ENCODE measurements around the gene MEGF6.

MEGF6 gene

DNA sequence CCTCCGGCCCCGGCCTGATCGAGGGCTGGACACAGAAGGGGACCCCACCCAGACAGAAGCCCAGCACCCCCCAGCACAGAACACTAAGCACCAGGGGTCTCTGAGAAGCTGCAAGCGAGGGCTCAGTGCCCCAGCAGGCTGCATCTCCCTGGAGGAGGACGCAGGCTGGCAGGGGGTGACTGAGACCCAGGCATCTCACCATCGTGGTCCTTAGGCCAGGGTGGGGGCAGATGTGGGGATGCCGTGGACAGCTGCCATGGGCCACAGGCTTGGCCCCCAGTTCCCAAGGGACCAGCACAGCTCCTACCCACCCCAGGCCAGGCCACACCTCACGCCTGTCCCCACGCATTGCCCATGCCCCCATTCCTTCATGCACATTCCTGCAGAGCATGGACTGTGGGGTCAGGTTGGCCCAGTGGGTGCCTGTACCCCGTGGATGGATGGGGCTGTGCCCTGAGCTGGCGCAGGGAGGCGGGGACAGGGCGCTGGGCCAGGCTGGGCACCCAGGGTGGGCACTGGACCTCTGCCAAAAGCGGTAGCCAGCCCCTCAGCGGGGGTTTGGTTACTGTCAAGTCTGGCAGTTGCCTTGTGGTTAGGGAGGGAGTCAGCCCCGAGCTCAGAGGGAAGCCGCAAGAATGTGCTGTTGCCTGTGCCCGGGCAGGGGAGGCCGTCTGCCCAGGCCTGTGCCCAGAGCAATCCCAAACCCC lies 95.4 kb downstream of the MEGF6 start:
- H3K27ac ChIP-seq, result no peak overlapping the region
- TF ChIP-seq, protein P1, sequence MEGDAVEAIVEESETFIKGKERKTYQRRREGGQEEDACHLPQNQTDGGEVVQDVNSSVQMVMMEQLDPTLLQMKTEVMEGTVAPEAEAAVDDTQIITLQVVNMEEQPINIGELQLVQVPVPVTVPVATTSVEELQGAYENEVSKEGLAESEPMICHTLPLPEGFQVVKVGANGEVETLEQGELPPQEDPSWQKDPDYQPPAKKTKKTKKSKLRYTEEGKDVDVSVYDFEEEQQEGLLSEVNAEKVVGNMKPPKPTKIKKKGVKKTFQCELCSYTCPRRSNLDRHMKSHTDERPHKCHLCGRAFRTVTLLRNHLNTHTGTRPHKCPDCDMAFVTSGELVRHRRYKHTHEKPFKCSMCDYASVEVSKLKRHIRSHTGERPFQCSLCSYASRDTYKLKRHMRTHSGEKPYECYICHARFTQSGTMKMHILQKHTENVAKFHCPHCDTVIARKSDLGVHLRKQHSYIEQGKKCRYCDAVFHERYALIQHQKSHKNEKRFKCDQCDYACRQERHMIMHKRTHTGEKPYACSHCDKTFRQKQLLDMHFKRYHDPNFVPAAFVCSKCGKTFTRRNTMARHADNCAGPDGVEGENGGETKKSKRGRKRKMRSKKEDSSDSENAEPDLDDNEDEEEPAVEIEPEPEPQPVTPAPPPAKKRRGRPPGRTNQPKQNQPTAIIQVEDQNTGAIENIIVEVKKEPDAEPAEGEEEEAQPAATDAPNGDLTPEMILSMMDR (conservative IDR thresholded peaks at IDR 0.05), result no peak

DNA sequence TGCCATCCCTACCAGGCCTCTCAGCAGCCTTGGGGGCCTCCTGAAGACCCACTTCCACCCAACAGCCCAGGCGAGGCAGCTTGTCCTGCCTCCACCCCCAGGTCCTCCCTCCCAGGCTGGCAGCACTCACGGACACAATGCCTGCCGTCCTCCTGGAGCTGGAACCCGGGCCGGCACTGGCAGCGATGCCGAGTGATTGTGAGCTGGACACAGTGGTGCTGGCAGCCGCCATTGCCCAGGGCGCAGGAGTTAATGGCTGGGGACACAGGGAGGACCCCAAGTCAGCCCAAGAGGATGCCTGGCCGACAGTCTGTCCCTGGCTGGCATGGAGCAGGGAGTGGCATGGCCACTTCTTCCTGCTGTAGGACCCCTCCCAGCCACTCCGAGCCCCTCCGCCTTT lies 96.0 kb downstream of the MEGF6 start:
- TF ChIP-seq, protein P1 (conservative IDR thresholded peaks at IDR 0.05), result no peak
- no peak overlapping the region for H3K27ac ChIP-seq

DNA sequence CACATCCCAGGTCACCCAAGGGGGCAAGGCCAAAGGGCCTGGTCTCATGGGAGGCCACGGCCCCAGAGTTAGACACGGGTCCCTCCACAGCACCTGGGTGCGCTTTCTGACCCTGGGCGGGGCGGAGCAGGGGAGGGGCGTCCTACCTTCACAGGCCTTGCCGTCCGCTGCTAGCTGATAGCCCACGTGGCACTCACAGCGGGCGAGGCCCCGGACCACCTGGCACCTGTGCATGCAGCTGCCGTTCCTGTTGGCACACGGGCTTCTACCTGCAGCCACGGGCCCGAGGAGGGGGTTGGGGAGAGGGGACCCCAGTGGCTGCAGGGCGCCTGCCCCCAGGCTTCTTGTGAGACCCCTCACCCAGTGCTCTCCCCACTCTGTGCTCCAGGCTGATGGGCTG lies 96.9 kb downstream of the MEGF6 start:
- TF ChIP-seq, protein P1 (conservative IDR thresholded peaks at IDR 0.05), result no peak
- no peak overlapping the region for H3K27ac ChIP-seq

DNA sequence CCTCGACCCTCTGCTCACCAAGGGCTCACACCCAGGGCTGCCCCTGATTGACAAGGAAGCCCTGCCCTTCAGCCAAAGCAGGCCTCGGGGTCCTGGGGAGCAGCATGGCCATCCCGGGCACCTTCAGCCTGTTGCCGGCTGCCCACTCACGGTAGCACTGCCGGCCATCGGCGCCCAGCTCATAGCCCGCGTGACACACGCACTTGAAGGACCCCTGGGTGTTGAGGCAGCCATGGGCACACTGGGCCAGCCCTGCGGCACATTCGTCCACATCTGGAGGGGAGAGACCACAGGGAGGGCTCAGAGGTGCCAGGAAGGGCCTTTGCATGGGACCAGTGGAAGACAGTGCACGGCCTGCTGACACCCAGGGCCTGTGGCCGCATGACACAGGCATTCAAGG lies 99.5 kb downstream of the MEGF6 start:
- TF ChIP-seq, protein P1 (conservative IDR thresholded peaks at IDR 0.05), result no peak

DNA sequence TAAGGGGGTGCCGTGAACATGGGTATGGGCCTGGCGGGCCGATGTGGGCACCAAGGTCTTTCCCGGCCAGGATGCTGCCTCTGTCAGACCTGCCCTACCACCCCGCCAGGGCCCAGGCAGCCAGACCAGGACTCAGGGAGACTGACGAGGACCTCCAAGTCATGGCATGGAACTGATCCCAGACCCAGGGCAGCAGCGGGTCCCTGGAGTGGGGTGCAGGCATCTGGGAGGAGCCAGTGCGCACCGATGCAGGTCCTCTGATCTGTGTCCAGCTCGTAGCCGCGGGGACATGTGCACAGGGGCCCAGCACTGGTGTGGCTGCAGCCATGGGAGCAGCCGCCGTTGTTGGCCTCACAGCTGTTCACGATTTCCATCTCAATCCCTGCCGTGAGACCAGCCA lies 100.0 kb downstream of the MEGF6 start:
- no peak overlapping the region for H3K27ac ChIP-seq
- TF ChIP-seq, protein P1 (conservative IDR thresholded peaks at IDR 0.05), result no peak

More for the DNA sequence above, 99.5 kb downstream of the MEGF6 start:
- no peak overlapping the region for H3K27ac ChIP-seq

DNA sequence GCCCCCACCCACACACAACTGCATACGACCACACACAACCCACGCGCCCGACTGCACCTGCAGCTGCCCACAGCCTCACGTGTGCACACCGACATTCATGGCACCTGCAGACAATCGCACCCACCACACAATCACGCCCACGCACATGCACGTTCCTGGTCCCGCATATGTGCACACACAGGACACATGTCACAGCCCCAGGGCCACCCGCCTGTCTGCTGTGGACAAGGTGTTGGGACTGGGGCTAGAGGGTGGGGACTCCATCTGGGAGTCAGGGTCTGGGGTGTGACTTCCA lies 100.4 kb downstream of the MEGF6 start:
- H3K27ac ChIP-seq, result no peak overlapping the region
- TF ChIP-seq, protein P1 (conservative IDR thresholded peaks at IDR 0.05), result no peak

DNA sequence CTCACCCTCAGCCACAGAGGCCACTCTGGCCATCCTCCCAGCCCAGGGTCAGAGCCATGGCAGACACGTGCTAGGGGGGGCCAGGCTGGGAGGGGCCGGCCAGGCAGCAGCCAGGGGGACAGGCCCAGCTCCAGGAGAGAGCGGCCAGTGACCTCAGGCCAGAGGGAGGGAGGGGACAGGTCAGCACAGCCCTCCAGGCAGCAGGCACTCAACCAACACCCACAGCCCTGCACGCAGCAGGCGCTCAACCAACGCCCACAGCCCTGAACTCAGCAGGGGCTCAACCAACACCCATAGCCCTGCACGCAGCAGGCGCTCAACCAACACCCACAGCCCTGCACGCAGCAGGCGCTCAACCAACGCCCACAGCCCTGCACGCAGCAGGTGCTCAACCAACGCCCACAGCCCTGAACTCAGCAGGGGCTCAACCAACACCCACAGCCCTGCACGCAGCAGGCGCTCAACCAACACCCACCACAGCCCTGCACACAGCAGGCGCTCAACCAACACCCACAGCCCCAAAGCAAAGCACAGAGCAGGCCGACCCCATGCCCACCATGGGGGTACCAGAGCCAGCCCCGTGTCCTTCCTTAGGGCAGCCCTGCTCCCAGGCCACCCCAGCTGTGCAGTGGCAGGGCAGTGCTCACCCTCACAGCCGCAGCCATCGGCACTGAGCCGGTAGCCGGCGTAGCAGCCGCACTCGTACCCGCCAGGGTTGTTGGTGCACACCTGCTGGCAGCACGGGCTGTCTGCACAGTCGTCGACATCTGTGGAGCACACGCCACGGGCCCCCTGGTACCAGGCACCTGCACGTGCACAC lies 101.0 kb downstream of the MEGF6 start:
- TF ChIP-seq, protein P1 (conservative IDR thresholded peaks at IDR 0.05), result no peak
- no peak overlapping the region for H3K27ac ChIP-seq
